Fibroblast of the aortic adventitia (primary cell): ENCODE data around the gene SAT2. TPM values are rescaled to one million over a fixed set of nuclear protein-coding genes. Genes with fewer than 3 reads are reported as not detected.

Experiments used
- DNase-seq: peaks from one replicate; pipeline ENCODE4 v3.0.0-alpha.2; 2010; ENCODE audit warnings: low read depth
- H3K4me3 ChIP-seq: 2 replicates; pipeline ENCODE4 v1.5.1; 2011; ENCODE audit warnings: low read depth, mild to moderate bottlenecking, control low read depth, low read length, moderate library complexity
- total RNA-seq: library from RNA; depleted of rRNA; stranded (reverse); fragments of >200 nt; gene quantifications from 2 replicates; pipeline ENCODE4 v1.2.3, GENCODE V29; 2012; ENCODE audit warnings: low replicate concordance
- TF ChIP-seq, protein P1 (sequence below): IDR thresholded peaks from 2 replicates; pipeline ENCODE4 v1.5.1; 2011; ENCODE audit warnings: mild to moderate bottlenecking, low read length, control low read depth, inconsistent platforms; ENCODE audit not compliant: insufficient read depth

The SAT2 gene
- total RNA-seq, 1 donor = 34.5 TPM

DNA sequence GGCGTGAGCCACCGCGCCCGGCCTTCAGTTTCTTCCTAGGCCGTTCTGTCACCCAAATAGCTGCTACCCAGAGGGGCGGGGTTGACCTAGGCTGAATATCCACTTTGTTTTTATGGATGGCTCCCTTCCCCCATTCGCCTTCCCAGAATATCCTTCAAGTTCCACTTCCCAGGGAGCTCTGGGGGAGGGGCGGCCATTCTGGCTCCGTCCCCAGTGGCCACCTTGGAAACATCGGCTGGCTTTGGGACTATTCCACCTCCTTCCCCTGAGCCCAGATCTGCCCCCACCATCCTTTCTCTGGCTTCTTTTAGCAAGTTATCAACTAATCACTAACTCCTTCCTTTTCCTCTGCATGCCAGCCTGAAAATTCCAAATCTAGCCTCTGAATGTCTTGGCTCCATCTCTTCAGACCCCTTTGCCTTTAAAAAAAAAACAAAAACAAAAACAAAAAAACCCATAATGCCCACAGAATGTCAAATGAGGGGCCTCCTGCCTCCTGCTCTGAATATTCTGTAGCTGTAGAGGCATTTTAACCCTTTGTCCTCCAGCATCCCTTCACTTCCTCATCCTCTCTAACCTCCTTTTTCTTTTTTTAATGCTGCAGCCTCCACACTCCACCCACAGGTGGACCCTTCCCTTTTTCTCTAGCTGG is 29.5 kb upstream of the SAT2 start:
- DNase-seq = peak; percentile 11
- TF ChIP-seq, protein P1, sequence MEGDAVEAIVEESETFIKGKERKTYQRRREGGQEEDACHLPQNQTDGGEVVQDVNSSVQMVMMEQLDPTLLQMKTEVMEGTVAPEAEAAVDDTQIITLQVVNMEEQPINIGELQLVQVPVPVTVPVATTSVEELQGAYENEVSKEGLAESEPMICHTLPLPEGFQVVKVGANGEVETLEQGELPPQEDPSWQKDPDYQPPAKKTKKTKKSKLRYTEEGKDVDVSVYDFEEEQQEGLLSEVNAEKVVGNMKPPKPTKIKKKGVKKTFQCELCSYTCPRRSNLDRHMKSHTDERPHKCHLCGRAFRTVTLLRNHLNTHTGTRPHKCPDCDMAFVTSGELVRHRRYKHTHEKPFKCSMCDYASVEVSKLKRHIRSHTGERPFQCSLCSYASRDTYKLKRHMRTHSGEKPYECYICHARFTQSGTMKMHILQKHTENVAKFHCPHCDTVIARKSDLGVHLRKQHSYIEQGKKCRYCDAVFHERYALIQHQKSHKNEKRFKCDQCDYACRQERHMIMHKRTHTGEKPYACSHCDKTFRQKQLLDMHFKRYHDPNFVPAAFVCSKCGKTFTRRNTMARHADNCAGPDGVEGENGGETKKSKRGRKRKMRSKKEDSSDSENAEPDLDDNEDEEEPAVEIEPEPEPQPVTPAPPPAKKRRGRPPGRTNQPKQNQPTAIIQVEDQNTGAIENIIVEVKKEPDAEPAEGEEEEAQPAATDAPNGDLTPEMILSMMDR = no peak

DNA sequence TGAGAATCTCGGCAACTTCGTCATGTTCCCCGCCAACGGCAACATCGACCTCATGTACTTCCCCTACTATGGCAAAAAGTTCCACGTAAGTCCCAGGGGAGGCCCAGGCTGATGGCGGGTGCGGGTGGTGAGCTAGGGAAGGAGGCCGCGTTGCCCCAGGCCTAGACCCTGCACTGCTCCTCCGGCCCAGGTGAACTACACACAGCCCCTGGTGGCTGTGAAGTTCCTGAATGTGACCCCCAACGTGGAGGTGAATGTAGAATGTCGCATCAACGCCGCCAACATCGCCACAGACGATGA is 27.9 kb upstream of the SAT2 start:
- no peak for DNase-seq
- no peak overlapping the region for H3K4me3 ChIP-seq
- TF ChIP-seq, protein P1 = no peak

More for the DNA sequence above, 29.5 kb upstream of the SAT2 start:
- no peak overlapping the region for H3K4me3 ChIP-seq

DNA sequence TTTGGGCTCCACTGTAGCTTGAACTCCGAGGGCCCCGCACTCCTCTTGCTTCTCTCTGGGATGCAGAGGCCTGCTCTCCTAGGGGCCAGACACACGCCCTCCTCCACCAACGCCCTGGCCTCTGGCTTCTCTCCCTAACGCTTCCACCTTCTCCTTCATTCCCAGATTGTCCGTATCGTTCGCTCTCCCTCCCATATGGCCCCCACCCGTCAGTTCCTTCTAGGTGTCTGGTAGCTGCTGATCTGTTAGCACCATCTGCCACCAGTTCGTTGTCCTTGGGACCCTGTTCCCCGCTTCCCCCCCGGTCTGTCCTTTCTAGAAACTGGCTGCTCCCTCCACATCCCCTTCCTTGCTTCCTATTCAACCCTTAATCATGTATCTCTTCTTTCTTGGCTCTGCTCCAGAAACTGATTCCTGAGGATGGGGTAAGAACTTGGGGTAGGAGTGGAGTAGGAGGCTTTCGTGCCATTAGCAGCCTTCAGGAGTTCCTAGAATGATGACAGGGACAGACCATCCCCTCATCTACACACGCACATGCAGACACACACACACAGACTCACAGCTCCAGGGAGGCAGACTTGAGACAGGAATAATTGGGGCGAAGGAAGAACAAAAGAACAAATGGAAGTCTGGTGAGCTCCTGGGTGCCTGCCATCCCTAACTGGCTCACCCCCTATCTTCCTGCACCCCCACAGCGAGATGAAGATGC is 27.4 kb upstream of the SAT2 start:
- peak; percentile 22 for DNase-seq
- TF ChIP-seq, protein P1 = no peak

DNA sequence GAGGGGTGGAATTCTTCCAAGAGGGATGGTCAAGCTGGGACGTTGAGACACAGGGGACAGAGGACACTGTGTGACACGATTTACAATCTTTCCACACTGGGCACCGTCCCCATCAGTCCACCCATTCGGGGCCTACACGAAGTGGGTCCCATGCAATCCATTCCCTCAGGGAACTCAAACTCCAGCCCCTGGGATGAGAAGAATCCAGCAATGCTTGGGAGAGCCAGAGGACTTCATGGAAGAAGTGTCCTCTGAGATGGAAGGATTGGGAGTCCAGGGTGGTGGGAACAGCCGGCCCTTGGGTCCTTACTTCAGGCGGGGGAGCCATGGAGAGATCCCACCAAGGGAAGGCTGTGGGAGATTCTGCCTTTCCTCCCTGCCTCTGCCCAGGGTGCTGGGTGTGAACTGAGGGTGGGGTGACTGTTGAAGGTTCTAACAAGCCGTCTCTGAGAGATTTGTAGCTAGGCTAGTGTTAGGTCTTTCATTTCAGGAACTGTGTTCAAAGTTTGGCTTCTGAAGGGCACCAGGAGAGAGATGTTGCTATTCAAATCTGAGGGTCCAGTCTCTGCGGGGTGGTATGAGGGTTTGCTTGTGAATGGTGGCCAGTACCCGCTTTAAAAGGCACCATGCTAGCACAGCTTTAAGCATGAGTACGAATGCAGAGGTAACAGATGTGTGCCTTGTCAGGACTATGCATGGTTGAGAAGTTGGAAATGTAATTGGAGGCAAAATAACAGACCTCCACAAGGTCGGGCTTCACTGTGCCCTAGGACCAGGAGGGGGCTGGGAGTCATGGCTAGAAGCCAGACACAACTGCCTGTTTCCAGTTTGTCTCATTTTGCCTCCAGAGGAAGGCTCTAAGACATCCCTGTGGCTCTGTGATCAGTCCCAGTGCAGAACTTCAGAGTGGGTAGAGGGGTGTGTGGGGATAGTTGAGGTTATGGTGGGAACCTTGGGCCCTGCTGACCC is 25.1 kb upstream of the SAT2 start:
- H3K4me3 ChIP-seq = no peak overlapping the region
- no peak for DNase-seq
- TF ChIP-seq, protein P1 = no peak

More for the DNA sequence above, 27.4 kb upstream of the SAT2 start:
- H3K4me3 ChIP-seq = no peak overlapping the region

DNA sequence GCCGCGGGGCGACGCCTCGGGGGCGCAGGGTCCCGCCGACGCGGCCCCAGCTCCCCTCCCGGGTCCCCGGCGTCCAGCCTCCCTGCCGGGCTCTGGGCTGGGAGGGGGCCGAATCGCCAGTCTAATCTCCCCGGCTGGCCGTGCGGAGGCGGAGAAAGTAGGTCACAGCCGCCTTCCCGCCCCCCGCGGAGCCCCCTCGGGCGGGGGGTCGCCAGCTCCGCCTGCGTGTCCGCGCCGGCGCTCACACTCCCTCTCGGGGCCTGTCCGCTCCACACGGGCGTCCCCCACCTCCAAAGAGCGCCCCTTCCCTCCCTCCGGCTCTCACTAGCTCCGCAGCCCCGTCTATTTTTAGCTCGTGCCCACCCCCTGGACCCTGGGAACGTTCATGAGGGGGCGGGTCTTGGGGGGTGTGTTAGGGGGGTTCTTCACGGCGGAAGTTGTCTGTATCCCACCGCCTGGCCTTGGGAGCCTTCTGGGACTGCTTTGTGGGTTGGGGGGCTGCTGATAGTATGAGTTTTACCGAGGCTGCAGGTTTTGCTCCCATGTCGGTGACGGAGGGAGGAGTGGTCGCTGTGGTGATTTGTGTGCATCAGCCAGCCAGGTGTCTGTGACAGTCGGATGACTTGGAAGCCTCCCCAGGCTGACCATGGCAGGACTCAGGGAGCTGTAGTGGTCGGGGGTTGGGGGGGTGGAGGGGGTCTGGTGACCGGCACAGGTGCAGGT is 24.2 kb upstream of the SAT2 start:
- no peak overlapping the region for H3K4me3 ChIP-seq
- DNase-seq = no peak
- TF ChIP-seq, protein P1 = no peak

DNA sequence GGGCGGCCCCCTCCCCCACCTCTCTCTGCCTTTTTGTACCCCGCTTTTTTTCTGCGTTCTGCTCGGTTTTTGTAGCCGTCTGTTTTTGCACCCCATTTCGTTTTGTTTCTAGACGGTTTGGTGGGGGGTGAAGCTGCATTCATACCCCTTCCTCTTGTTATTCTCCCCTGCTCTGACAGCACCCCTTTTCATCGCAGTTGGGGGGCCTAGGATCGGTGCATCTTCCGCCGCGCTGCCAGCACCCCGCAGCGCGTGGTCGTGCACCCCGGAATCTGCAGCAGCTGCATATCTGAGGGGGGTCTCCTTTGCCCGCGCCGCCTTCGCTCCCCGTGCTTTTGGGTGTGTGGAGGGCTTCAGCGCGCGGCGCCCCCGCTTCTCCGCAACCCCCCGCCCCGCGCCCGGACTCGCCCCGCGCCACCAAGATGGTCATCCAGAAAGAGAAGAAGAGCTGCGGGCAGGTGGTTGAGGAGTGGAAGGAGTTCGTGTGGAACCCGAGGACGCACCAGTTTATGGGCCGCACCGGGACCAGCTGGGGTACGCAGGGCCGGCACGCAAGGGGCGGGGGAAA is 23.6 kb upstream of the SAT2 start:
- peak overlapping the region; percentile 13 for H3K4me3 ChIP-seq
- TF ChIP-seq, protein P1 = no peak
- DNase-seq = no peak
